Thoracic aorta (tissue), 2 donors: Measurements from ENCODE around the gene ZSCAN12. TPM values are rescaled to one million over a fixed set of nuclear protein-coding genes. Genes with fewer than 3 reads are reported as not detected.

ENCODE experiments used
- ATAC-seq: fragments of 150-250 bp; one replicate; pipeline ENCODE4 v1.8.0; 2017; ENCODE audit warnings: low read depth; ENCODE audit not compliant: insufficient number of reproducible peaks, low FRiP score
- DNase-seq: peaks from one replicate; pipeline ENCODE4 v3.0.0-alpha.2; 2020; ENCODE audit warnings: low spot score
- H3K27ac ChIP-seq, 2 donors: fragments of 200-600 bp; sonication (generic); 1 replicate in 1 of 2; 2 replicates in 1 of 2; pipeline ENCODE4 v1.5.1; 2016; ENCODE audit warnings: mild to moderate bottlenecking in 2 of 2, moderate library complexity in 2 of 2
- H3K27me3 ChIP-seq: fragments of 200-600 bp; sonication (generic); replicated peaks from 2 replicates; pipeline ENCODE4 v1.6.0; 2016; ENCODE audit warnings: mild to moderate bottlenecking; ENCODE audit not compliant: insufficient read depth
- H3K36me3 ChIP-seq: fragments of 200-600 bp; sonication (generic); one replicate; pipeline ENCODE4 v1.5.1; 2016
- H3K4me1 ChIP-seq, 2 donors: fragments of 200-600 bp; sonication (generic); 1 replicate in 1 of 2; 2 replicates in 1 of 2; pipeline versions ENCODE4 v1.5.1 to v1.6.0; 2016; ENCODE audit warnings: low read depth in 2 of 2, mild to moderate bottlenecking in 1 of 2; ENCODE audit not compliant: control insufficient read depth in 1 of 2
- H3K4me3 ChIP-seq: fragments of 200-600 bp; sonication (generic); 2 replicates; pipeline ENCODE4 v1.5.1; 2016; ENCODE audit warnings: mild to moderate bottlenecking
- H3K9me3 ChIP-seq: fragments of 200-600 bp; sonication (generic); 2 replicates; pipeline ENCODE4 v1.5.1; 2016
- CTCF ChIP-seq: fragments of 200-600 bp; sonication (generic); IDR thresholded peaks from one replicate; pipeline ENCODE4 v1.5.1; 2019; ENCODE audit warnings: antibody characterized with exemption
- total RNA-seq, 2 donors: library from RNA; depleted of rRNA; stranded (reverse); fragments of >200 nt; gene quantifications; one replicate each; pipeline versions ENCODE4 v1.1.0 to v1.2.3, GENCODE V29; 2016

ZSCAN12 gene
- total RNA-seq, 2 donors from 2014 or later: 1.6 to 4.3 TPM

DNA sequence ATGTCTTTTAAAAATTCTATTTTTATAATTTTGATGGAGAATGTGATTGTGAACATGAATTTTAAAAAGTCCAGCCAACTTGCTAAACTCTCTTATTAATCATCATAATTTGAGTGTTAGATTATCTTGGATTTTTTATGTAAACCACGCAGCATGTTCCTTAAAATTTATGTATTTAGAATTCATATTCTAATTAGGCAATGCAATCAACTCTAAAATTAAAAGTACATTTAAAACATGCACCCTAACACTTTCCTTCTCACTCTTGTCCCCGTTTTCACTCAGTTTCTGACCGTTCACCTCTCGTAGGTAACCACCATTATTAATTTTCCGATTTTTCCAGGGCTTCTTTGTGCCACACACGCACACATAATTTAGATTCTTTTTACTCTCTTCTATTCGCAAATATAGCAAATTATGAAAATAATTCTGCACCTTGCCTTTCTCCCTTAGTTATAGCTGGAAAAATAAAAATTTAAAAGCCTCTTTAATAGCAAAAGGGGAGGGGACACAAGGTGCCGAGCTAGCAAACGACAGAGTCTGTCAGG, 50.1 kb downstream of the ZSCAN12 start:
- peak overlapping the region; percentile 54 to 75 for H3K27ac ChIP-seq
- peak overlapping the region; percentile 97 for H3K4me3 ChIP-seq
- peaks cover 11 to 15% of the 10 kb centered on the region in 2 donors for H3K4me1 ChIP-seq
- DNase-seq: no peak
- H3K27me3 ChIP-seq: no peaks in the 10 kb centered on the region
- TF ChIP-seq CTCF: no peak
- ATAC-seq: no peak
- no peaks in the 10 kb centered on the region for H3K36me3 ChIP-seq
- H3K9me3 ChIP-seq: no peaks in the 10 kb centered on the region

DNA sequence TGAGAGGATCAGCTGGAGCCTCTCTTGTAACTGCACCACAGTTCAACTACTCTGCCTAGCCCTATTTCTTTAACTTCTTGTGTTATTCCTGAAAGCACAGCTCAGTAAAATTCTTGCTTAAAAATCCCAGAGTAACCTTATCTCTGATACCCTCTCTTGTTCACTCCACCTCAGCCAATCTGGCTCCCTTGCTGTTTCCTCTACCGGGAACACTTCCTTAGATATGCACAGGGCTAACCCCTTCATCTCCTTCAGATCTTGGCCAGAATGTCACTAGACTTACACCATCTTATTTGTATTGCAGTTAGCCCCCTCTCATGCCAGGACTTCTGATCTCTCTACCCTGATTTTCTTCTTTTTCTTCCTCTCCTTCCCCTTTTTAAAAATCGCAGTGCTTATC, 52.4 kb downstream of the ZSCAN12 start:
- peaks cover 11 to 15% of the 10 kb centered on the region in 2 donors for H3K4me1 ChIP-seq
- no peaks in the 10 kb centered on the region for H3K27me3 ChIP-seq
- H3K27ac ChIP-seq: no peak overlapping the region
- no peak for TF ChIP-seq CTCF
- H3K4me3 ChIP-seq: no peak overlapping the region
- DNase-seq (no peak), ATAC-seq (no peak)
- no peaks in the 10 kb centered on the region for H3K36me3 ChIP-seq
- H3K9me3 ChIP-seq: no peaks in the 10 kb centered on the region

DNA sequence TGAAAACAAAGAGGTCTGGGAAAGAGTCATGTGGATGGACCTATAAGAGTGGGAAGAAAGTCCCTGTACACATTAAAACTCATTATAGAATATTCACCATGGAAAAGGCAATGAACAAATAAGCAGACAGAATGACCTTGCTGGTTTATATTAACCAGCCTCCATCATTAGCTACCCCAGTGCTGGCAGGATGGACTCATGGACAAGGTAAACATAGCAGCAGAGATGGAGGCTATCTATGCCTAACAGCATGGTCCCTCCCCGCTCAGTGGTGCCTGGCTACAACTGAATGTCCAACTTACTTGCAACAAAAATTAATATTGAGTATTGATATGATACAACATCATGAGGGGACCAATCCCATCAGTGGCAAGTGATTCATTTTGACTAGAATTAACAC, 54.3 kb downstream of the ZSCAN12 start:
- Histone ChIP-seq H3K27me3 (no peaks in the 10 kb centered on the region), H3K27ac (no peak overlapping the region), H3K36me3 (no peaks in the 10 kb centered on the region), H3K9me3 (no peaks in the 10 kb centered on the region), H3K4me3 (no peak overlapping the region), H3K4me1 (peaks cover 0 to under 1% of the 10 kb centered on the region in 2 donors)
- ATAC-seq (no peak), DNase-seq (no peak)
- TF ChIP-seq CTCF: no peak

GRCh38 chr6:28343898-28344677, 55.5 kb downstream of the ZSCAN12 start:
- Histone ChIP-seq H3K9me3 (no peaks in the 10 kb centered on the region), H3K4me3 (no peak overlapping the region), H3K27me3 (no peaks in the 10 kb centered on the region), H3K4me1 (no peaks in the 10 kb centered on the region), H3K36me3 (no peaks in the 10 kb centered on the region), H3K27ac (no peak overlapping the region)
- no peak for TF ChIP-seq CTCF
- no peak for ATAC-seq
- no peak for DNase-seq

- no peaks in the 10 kb centered on the region for H3K27me3 ChIP-seq
- no peaks in the 10 kb centered on the region for H3K36me3 ChIP-seq
- H3K27ac ChIP-seq: no peak overlapping the region
- no peak for TF ChIP-seq CTCF
- H3K9me3 ChIP-seq: no peaks in the 10 kb centered on the region
- peaks cover 5 to 8% of the 10 kb centered on the region in 2 donors for H3K4me1 ChIP-seq
- ATAC-seq: no peak
- no peak overlapping the region for H3K4me3 ChIP-seq
- no peak for DNase-seq
These were observed 59.0 kb downstream of the ZSCAN12 start for GRCh38 chr6:28340310-28341095.
